ENCODE measurements around the gene SMIM10L2A.

DNA sequence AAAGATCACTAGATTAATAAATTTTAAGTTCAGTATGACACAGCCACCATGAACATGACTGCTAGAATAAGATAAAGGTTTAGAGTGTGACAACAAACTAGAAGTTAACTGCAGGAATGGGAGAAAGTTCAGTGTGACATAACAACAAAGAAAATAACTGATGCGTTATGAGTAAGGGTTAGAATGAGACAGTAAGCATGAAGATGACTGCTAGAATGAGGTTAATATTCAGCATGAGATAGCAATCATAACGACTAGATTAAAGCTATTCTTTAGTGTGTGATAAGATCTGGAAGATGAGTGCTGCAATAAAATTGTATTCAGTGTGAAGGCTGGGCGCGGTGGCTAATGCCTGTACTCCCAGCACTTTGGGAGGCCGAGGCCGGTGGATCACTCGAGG, 48.4 kb upstream of the SMIM10L2A start:
- TF ChIP-seq, protein P1, sequence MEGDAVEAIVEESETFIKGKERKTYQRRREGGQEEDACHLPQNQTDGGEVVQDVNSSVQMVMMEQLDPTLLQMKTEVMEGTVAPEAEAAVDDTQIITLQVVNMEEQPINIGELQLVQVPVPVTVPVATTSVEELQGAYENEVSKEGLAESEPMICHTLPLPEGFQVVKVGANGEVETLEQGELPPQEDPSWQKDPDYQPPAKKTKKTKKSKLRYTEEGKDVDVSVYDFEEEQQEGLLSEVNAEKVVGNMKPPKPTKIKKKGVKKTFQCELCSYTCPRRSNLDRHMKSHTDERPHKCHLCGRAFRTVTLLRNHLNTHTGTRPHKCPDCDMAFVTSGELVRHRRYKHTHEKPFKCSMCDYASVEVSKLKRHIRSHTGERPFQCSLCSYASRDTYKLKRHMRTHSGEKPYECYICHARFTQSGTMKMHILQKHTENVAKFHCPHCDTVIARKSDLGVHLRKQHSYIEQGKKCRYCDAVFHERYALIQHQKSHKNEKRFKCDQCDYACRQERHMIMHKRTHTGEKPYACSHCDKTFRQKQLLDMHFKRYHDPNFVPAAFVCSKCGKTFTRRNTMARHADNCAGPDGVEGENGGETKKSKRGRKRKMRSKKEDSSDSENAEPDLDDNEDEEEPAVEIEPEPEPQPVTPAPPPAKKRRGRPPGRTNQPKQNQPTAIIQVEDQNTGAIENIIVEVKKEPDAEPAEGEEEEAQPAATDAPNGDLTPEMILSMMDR (conservative IDR thresholded peaks at IDR 0.05; ENCODE audit: low read depth in 2 of 2) = no peak
- TF ChIP-seq REST (IDR thresholded peaks at IDR 0.05; ENCODE audit: unreplicated experiment) (no peak), POLR2AphosphoS5 (IDR thresholded peaks at IDR 0.05; ENCODE audit: low read depth) (no peak)

All from GM23338 (cell line).